Stimulated activated CD8-positive, alpha-beta memory T cell treated with anti-CD3 and anti-CD28 coated beads, Interleukin-7, amount 100 ng/mL, for 24 hours (primary cell): ENCODE data around the gene EPHA10.

Source experiments
- DNase-seq: peaks from one replicate; pipeline ENCODE4 v3.0.0-alpha.2; 2020; ENCODE audit warnings: low read depth

The EPHA10 gene

DNA sequence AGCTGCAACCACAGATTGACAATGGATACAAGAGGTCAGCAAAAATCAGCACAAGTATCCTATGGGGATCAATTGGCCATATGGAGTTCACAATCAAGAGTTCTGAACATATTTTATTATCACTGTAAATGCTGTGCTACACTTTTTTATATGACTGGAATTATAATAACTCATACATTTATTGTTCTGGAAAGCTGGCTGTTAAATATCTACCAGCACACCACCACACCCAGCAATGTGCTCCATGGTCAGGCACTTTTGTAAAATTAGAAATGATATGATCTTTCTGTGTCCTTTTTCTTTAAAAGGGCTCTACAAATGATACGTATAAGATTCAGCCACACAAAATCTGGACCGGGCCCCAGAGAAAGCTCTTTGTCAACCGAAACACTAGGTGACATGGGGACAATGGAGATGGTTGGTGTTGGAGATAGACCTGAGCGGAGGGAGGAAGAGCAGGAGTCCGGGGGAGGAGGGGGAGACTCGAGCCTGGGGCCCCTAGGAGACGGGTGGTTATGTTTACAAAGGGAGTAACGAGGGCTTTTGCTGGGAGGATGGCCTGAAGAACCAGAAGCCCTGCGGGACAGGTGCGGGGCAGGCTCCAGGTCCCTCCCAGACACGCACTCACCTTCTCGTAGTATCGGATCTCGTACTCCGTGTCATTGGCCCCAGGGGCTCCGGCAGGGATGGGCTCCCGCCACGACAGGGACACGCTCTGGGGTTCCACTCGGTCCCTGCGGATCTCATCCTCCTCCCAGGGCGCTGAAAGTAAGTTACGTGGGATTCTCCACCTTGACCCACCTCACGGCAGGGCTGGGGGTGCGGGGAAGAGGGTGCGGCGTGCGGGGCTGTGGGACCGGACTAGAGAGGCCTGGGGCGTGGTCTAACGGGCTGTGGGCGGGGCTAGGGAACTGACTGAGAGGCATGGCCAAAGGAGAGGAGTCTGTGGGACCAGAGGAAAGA is 30.0 kb downstream of the EPHA10 start:
- no peak for DNase-seq

DNA sequence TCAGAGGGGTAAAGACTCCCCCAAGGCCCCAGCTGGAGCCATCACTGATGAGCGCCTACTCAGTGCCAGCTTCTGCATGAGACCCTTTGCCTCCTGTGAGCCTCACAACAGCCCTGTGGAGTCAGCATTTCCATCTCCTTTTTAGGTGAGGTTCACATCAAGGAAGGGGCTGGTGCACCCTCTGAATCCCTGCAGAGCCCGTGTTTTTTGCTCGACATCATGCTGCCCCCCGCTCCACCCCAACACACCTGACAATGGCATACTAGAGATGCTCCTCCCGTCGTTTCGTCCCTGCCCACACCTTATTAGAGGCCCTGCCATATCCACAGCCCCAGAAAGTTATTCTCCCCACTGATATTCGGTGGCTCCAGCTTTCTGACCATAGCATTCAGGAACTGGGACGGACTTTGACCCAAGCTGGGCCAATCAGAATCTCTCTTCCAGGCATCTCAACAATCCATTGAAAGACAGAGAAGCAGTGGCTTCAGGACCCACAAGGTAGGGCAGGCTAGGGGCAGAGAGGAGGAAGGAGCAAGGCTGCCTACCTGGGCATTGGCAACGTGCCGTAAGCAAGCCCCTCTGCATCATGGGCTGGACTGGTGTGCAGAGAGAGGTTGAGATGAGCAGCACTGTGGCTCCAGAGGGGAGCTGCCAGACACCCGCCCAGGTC is 32.7 kb downstream of the EPHA10 start:
- no peak for DNase-seq

DNA sequence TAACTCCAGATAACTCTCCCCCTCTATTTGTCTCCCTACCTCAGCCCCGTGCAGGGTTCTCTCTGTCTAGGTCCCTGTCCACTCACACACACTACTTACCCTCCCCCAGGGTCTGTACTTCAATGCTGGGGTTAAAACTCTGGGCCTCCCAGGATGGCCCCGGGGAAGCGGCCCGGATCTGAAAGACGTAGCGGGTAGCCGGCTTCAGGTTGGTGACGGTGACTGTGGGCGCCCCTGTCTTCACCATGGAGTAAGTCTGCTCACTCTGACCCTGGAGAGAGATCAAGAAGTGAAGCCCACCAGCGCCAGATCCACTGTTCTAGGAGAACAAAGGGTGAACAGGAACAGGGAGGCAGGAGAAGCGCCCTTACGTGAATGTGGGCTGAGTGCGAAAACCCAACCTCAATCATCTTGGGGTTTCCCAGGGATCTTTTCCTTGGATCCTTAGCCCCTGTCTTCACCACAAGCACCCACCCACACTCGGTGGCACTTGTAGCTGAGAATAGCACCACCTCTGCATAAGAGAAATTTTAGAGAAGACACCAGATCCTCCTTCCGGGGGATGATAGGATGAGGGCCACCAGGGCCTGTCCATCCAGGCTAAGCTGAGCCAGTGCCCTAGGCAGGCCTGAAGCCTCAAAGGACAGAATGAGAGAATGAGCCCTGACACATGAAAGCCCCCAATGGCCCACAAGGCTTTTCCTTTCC is 33.5 kb downstream of the EPHA10 start:
- no peak for DNase-seq

DNA sequence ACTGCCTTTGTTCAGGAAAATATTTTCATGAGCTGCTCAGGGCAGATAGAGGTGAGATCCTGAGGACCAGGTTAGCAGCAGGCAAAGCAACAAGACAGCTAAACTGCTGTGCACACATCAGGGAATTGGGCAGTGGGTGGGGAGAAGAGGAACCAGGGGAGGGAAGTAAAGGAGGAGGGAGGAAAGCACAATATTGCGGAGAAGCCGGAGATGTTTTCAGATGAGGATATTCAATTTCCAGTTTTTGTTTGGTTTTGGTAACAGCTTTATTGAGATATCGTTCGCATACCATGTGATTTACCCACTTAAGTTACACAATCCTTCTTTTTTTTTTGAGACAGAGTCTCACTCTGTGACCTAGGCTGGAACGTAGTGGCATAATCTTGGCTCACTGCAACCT is 34.5 kb downstream of the EPHA10 start:
- DNase-seq = no peak

DNA sequence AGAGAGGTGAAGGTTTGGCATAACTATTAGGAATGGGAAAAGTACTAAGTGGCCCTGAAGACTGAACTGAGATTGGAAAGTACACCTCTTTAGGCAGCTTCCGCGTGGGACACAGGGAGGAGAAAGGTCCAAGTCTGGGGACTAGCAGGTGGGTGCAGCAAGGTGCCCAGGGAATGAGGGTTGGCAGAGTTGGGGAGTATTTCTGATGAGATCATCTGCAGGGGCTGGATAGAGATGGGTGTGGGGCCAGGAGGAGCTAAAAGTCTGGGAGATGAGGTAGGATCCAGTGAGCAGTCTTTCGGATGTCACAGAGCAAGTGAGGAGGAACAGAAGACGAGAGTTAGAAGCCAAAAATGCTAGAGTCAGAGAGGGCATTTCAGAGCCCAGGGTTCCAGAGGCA is 36.5 kb downstream of the EPHA10 start:
- DNase-seq = no peak

DNA sequence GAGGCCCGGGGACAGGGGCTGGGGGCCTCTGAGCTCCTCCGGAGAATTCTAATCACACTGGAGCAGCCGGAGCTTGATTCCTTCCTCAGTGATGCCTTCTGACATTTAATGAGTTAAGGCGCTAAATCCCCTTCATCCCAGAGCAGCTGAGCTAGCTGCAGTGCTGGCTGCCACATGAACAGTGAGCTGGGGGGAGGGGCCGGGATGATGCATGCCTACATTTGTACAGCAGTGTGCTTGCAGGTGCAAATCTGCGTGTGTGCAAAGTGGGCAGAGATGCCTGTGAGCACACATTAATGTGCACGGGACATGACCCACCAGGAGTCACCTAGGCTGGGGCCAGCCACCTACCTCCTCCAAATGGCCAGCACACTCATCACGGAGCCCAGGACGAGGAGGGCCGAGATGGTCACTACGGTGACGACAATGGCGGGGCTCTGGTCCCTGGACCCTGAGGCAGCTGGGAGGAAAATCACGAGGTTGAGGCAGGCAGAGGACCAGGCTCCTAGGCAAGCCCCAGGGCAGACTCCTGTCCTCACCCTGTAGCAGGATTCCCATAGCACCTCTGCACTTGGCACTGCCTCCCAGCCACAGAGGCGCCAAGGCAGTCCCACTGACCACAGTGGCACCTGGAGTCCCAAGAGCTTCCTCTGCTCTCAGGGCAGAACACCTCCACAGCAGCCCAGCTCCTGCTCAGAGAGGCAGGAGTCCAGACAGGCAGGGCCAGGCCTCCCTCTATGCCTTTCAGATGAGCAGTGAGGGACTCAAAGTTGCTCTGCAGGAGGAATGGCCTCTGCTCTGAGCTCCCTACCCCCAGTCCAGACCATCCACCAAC is 38.0 kb downstream of the EPHA10 start:
- DNase-seq = no peak

DNA sequence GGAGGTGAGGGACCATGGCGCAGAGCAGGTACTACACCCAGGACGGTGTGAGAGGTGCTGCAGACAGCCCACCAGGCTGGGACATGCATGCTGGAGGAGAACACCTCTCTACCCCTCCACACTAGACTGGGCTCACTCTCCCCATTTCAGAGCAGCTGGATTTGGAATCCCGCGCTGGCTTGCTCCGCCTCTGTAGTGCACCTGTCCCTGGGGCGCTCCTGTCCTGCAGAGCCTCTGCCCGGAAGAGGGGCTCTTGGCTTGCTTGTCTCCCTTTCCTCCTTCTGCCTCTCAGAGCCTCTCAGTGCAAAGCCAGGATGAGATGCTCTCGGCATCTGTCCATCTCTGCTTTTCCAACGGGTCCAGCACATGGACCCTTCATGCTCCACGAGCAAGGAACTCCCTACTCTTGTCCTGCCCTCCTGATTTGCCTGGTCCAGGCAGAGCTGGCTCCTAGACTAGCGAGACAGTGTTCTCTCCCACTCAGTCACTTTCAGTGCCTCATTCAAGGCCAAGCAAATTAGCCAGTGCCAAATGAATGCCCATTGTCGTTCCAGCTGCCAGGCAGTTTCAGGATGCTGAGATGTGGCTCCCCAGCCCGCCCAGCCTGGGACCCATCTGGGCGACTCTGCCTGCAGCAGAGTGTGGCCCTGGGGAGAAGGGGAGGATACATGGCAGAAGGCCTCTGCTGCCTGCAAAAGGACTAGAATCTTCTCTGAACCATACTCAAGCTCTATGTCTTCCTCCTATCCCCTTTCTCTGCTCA is 38.9 kb downstream of the EPHA10 start:
- no peak for DNase-seq

DNA sequence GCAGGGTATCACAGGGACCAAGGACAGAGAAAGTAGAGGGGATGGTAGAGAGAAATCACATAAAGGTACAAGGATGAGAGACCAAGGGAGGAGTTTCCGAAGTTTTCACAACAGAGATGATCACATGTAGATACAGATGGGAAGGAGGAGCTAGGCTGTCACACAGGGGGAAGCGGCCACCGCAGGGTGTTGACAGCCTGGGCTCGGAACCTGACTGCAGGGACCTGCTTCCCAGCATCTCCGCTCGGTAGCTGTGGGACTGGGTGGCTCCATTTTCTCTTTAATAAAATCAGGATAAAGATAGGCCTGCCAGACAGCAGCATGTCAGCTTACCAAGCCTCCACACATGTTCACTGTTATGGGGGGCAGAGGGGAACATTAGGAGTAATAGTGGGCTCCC is 40.3 kb downstream of the EPHA10 start:
- no peak for DNase-seq

DNA sequence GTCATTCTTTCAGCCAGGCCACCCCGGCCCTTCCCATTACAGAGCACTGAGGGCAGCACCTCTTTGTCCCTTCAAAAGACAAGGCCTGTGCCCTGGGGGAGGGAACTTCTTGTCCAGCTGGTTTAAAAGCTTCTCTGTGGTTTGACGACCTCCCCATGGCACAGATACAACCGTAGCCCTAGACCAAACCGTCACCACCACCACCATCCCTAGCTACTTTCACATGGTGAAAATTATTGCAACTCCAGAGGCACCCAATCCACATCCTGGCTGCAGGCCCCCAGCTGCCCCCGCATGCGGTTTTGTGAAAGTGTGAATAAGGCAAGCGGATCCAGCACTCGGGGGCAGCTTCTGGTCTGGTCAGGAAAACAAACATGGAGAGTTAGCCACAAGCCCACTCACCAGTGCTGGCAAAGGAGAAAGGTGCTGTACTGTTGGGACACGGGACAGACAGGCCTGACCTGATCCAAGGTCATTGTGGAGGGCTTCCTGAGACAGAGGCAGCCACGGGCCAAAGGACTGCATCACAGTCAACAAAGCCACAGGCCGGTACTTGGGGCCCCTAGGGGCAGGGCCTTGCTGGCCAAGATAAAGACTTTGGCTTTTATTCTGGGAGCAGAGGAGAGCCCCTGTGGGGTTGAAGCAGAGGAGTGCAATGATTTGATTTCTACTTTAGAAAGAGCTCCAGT is 41.4 kb downstream of the EPHA10 start:
- DNase-seq = no peak

DNA sequence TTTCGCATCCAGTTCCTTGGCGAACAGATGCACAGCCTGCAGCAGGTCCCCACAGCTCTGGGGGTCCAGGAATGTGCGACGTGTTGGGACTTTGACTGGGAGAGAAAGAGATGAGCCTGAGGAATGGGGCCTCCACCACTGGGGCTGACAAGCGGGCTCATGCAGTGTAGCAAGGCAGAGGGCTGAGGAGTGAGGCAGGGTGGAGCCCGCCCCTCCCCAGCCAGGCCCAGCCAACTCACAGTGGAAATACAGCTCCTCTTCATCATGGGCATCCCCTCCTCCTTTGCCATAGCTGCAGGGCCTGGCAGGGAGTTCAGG is 41.9 kb downstream of the EPHA10 start:
- DNase-seq = no peak

DNA sequence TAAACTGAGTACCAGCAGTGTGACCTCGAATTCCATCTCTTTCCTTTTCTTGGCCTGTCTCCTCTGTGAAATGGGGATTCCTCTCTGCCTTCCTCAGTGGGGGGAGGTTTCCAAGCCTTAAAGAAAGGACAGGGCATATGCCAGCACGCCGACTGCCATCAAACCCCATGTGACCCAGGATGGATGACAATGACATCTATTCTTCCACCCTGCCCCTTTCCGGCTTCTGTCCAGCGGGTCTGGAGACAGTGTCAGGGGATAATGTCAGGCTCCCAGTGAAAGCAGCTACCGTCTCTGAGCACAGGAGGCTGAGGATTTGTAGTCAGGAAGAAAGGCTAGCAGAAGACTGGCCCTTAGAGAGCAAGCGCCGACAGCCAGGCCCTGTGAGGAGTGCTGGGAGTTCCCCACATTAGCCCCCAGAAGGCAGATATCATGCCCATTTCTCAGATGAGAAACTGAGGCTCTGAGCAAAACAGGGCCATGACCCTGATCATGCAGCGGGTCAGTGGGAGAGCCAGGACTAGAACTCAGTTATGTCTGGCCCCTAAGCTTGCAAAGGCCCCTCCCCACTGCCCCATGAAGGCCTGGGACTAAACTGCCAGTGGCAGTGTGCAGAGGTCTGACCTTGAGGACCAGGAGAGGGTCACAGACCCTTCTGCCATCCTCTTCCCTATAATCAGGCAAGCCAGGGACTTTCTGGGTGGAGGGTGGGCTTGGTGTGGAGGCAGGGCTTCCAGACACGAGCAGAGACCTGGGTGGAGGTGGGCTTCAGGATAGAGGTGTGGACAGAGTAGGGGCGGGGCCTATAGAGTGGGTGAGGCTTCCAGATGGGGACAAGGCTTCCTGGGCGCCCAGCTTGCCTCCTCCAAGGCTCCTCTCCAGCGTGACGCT is 42.5 kb downstream of the EPHA10 start:
- DNase-seq = no peak

DNA sequence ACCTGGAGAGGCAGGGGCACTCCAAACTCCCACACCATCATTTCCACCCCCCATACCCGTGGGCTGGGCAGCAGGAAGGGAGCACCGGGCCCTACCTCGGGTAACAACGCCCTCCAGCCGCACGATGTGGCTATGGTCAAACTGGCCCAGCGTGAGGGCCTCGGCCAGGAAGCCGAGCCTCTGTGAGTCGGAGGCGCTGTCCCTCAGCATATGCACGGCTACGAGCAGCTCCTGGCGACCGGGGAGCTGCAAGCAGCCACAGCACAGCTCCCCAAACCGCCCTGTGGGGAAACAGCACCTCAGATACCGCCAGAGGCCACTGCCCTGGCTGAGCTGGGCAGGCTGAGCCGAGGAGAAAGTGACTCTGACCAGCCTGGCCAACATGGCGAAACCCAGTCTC is 43.4 kb downstream of the EPHA10 start:
- no peak for DNase-seq

DNA sequence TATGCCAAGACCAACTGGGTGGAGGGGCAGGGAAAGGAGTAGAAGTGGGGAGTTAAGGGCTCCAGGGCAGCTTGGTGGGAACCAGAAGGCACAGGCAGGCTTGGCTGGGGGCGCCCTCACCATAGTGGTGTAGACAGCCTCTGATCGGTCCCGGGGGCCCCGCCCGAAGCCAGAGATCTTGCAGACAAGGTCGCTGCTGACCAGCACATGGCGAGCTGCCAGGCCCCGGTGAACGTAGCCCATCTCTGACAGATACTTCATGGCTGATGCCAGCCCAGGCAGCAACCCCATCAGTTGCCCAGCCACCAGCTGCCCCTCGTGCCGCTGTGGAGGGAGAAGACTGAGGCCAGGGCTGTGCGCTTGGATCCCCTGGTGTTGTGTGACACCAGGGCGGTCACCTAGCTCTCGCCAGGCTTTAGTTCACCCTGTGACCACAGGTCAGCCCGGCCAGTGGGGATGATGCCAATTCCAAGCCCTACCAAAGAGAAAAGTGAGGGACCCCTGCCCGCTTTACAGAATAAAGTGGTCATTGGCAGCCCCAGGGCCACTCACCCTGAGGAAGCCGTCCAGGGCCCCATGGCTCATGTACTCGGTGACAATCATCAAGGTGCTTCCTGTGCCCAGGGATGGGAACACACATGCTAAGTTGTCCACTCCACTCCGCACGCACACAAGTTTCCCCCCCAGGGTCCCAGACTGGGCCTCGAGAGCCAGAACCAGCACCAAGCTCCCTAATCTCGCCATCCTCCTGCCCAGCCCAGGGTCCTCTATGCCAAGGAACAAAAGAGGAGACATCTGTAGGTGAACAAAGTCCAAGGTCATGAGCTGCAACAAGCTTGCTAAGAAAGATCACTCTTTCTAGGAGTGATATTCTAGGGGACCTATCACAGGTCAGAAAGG is 44.4 kb downstream of the EPHA10 start:
- DNase-seq = no peak

DNA sequence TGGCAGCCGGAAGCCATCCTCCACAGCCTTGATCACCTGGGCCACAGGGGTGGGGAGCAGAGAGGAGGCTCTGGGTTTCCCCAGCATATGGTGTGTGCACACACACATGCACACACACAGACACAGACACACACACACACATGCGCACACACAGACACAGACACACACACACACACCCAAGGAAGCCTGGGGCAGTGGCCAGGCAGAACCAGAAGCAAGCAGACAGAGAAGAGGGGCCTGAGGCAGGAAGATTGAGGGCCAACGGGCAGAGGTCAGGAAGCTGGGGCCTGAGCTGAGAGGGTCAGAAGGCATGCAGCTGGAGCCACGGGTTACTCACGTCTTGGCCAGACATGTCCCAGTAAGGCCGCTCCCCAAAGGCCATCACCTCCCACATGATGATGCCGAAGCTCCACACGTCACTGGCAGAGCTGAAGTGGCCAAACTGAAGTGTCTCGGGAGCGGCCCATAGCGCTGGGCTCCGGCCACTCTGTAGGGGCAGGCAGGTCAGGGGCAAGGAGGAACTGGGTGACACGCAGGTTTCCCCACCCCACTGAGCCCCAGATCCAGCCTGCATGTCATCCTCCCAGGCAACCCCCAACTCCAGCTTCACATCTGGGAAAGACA is 45.2 kb downstream of the EPHA10 start:
- DNase-seq = no peak

DNA sequence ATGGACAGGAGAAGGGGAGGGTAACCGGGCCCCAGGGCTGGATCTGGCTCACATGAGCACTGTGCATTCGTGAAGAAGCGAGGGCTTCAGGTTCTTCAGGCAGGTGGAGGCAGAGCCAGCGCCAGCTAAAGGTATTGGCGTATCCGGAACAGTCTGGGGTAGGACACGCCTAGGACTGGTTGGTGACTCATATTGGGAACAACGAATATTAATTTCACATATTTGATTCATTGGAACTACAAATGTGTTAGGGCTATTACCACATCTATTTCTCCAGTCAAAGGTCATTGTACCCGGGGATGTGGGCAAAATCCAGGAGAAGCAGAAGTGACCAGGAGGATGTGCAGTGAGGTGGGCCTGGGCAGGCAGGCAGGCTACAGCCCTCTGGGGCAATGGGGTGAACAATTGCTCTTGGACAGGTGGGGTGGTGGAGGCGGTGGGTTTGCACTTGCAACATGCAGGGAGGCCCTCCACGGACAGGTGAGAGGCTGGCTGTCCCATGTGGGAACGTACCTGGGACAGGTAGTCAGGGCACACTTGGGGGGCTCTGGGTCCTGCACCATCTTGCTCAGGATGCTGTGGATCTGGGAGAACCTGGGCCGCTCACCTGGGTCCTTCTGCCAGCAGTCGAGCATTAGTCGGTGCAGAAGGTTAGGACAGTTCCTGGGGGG is 45.9 kb downstream of the EPHA10 start:
- DNase-seq = no peak

DNA sequence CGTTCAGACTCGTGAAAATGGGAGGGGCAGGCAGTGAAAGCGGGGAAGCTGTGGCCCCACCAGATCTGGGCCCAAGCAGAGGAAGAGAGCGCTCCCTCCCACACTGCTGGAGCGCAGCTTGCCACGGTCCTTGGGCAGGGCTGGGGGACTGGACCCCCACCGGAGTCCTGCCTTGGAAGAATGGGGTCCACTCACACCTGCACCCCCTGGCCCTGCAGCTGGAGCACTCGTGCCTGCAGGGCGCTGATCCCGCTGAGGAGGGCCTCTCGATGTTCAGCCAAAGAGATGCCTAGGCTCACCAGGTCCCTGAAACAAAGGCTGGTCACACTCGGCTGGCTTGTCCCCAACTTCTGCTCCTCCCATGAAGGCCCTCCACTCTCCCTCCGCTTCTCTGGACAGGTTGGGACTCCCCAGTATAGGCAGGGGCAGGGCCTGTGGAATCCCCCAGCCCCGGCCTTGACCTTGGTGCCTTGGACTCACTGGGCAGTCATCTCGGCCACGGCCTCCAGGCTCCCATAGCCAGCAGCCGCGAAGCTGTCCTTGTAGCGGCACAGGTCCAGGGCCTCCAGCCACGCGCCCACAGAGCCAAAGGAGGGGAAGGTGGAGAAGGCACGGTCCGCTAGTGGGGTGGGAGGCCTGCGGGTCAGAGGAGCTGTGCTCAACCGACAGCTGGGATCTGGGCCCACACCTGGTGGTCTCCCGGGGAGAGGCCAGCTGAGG is 46.6 kb downstream of the EPHA10 start:
- DNase-seq = no peak

DNA sequence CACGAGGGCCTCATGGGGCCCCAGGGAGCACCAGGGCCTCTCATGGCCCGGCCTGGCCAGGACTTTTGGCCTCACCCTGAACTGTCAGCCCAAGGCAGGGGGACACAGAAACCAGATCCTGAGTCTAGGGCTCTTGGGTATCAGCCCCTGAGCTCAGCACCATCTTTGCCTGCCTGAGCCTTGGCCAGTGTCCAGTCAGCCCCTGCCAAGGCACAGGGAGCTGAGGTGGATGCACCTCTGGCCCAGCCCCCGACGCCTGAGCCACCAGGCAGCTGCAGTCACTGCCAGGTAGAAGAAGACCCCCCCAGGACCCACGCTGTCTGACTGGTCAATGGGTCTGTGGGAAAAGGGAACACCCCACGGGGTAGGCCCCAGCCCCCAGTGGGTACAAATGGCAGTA is 47.3 kb downstream of the EPHA10 start:
- DNase-seq = no peak
